ENCODE measurements around the gene GEMIN7.

The GEMIN7 gene

DNA sequence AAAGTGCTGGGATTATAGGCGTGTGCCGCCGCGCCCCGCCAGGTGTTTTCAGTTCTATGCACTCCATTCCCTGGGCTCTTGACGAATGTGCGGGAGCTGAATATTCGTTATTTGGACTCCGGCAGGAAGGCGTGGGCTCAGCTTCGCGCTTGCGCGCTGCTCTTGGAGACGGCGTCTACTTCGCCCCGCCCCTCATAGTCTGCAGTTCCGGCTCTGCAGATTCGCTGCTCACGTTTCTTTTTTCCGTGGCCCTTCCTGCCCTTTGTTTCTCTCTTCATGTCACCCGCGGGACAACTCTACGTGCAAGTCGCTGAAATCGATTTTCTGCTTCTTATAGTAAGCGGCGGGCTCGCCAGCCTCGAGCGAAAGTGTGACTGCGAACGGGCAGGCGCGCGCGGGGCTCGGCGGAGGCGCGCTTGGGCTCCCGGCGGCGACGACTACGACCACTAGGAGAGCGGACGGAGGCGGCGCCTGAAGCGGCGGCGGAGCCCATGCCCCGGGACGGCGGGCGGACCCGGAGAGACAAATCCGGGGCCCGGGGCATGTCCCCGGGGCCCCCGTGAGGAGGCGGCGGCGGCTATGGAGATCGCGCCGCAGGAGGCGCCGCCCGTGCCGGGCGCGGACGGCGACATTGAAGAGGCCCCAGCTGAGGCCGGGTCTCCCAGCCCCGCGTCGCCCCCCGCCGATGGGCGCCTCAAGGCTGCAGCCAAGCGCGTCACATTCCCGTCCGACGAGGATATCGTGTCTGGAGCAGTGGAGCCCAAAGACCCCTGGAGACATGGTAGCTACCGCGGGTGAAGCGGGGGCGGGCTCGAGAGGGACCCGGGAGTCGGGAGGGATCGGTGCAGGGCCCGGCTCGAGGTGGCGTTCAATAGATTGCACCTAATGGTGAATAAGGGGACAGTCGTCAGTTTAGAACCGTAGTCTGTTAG, 14.0 kb downstream of the GEMIN7 start, which contains the start of gene PPP1R37:
Gene PPP1R37 (plus strand): TSS at position 433 of the 932 bp plus-strand sequence. CDS start 147 bp downstream, at position 580.
- Histone ChIP-seq H3K36me3 (peaks cover 0 to 5% (median 0%) of the 10 kb centered on the region in 3 donors), H3K9me3 (no peaks in the 10 kb centered on the region), H3K27ac (peak within 1 kb of the TSS; percentile 77 to 84), H3K4me3 (peak within 1 kb of the TSS; percentile 80 to 83), H3K27me3 (no peaks in the 10 kb centered on the region), H3K4me1 (peaks cover 0 to 55% (median 39%) of the 10 kb centered on the region in 4 donors)
- TF ChIP-seq, protein P1, sequence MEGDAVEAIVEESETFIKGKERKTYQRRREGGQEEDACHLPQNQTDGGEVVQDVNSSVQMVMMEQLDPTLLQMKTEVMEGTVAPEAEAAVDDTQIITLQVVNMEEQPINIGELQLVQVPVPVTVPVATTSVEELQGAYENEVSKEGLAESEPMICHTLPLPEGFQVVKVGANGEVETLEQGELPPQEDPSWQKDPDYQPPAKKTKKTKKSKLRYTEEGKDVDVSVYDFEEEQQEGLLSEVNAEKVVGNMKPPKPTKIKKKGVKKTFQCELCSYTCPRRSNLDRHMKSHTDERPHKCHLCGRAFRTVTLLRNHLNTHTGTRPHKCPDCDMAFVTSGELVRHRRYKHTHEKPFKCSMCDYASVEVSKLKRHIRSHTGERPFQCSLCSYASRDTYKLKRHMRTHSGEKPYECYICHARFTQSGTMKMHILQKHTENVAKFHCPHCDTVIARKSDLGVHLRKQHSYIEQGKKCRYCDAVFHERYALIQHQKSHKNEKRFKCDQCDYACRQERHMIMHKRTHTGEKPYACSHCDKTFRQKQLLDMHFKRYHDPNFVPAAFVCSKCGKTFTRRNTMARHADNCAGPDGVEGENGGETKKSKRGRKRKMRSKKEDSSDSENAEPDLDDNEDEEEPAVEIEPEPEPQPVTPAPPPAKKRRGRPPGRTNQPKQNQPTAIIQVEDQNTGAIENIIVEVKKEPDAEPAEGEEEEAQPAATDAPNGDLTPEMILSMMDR (IDR thresholded peaks at IDR 0.05) = peak; percentile 39 to 47
- intact Hi-C loops (cut with DNase I; ENCODE audit: low total_unique reads) = no loop called here
- peak; percentile 93 to 95 for DNase-seq

DNA sequence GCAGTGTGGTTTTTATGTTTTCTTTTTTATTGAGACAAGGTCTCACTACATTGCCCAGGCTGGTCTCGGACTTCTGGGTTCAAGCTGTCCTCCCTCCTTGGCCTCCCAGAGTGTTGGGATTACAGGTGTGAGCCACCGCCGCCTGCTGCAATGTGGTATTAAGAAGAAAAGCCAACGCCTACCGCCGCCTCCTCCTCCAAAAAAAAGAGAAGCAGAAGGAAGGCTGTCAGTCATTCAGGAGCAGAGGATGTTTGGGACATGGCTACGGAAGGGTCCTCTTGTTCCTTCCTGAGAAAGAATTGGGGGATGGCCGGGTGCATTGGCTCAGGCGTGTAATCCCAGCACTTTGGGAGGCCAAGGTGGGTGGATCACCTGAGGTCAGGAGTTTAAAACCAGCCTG, 15.1 kb downstream of the GEMIN7 start:
- Histone ChIP-seq H3K27ac (no peak overlapping the region), H3K36me3 (no peaks in the 10 kb centered on the region), H3K4me3 (peak overlapping the region; percentile 80 to 83), H3K4me1 (peaks cover 0 to 66% (median 43%) of the 10 kb centered on the region in 4 donors), H3K27me3 (no peaks in the 10 kb centered on the region), H3K9me3 (no peaks in the 10 kb centered on the region)
- TF ChIP-seq, protein P1 (IDR thresholded peaks at IDR 0.05) = no peak
- intact Hi-C loops (cut with DNase I; ENCODE audit: low total_unique reads) = no loop called here
- no peak for DNase-seq

DNA sequence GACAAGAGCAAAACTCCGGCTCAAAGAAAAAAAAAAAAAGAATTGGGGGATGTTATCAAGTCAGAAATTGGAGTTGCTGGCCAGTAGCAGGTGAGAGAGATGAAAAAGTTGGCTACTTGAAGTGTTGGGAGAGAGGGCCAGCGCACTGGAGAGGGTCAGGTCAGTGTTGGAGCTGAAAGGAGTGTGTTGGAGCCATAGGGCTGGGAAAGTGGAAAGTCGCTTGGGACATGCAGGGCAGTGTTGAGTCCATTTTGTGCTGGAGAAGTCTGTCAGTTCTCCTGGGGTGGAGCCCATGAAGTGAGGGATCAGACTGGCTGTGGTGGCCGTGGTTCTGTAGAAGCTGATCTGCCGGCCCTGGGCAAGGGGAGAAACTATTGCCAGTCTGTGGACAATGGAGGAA, 15.6 kb downstream of the GEMIN7 start:
- intact Hi-C loops (cut with DNase I; ENCODE audit: low total_unique reads) = no loop called here
- no peaks in the 10 kb centered on the region for H3K9me3 ChIP-seq
- no peaks in the 10 kb centered on the region for H3K36me3 ChIP-seq
- TF ChIP-seq, protein P1 (IDR thresholded peaks at IDR 0.05) = no peak
- H3K4me1 ChIP-seq = peaks cover 0 to 70% (median 43%) of the 10 kb centered on the region in 4 donors
- H3K27ac ChIP-seq = no peak overlapping the region
- no peaks in the 10 kb centered on the region for H3K27me3 ChIP-seq
- DNase-seq = no peak
- no peak overlapping the region for H3K4me3 ChIP-seq

DNA sequence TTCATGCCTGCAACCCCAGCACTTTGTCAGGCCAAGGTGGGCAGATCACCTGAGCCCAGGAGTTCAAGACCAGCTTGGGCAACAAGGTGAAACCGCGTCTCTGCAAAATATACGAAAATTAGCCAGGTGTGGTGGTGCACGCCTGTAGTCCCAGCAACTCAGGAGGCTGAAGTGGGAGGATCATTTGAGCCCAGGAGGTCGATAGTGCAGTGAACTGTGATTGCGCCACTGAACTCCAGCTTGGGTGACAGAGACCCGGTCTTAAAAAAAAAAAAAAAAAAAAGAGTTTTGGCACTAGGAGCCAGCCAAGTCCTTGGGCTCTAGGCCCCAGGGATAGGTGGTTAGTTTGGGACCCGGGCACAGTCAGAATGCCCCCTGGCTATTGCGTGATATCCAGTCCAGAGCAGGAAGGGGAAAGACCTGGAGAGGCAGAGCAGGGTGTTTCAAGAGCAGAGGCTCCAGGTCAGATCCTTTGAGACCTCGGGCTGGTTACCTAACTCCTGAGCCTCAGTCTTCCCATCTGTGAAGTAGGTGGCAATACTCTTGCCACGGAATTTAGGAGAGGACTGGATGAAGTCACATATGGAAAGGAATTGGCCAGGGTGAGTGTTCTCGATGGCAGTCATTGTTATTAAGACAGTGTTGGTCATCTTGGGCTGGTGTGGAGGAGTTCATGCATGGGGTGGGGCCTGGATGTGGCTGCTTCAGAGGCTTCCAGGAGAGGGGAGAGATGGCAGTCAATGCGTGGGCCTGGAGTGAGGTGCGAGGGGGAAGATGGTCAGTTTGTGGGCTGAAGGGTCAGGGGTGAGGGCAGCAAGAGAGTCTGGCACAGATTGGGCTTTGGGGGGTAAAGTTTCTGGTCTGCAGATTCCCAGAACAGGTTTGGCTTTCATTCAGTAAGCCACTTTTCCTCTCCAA, 16.7 kb downstream of the GEMIN7 start:
- intact Hi-C loops (cut with DNase I; ENCODE audit: low total_unique reads) = no loop called here
- Histone ChIP-seq H3K36me3 (no peaks in the 10 kb centered on the region), H3K4me3 (no peak overlapping the region), H3K27me3 (no peaks in the 10 kb centered on the region), H3K9me3 (no peaks in the 10 kb centered on the region), H3K4me1 (peaks cover 0 to 66% (median 41%) of the 10 kb centered on the region in 4 donors), H3K27ac (no peak overlapping the region)
- no peak for DNase-seq
- TF ChIP-seq, protein P1 (IDR thresholded peaks at IDR 0.05) = no peak

DNA sequence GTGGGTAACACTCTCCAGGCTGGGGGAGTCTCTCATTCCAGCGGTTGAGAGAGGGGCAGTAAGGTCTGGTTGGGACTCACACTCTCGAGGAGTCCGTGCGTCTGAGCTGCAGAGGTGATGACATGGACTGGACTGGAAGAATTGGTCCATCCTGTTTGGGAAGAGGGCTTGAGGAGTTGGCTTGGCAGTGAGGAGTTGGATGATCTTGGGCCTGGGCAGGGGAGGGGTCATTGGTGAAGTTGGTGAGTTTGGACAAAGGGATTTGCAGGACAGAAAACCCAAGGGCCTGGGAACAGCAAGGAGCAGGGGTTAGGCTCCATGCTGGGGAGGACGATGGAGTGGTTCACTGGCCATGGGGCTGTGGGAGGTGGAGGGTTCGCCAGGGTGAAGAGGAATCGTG, 17.6 kb downstream of the GEMIN7 start:
- TF ChIP-seq, protein P1 (IDR thresholded peaks at IDR 0.05) = no peak
- Histone ChIP-seq H3K36me3 (no peaks in the 10 kb centered on the region), H3K27ac (no peak overlapping the region), H3K4me1 (peaks cover 0 to 64% (median 36%) of the 10 kb centered on the region in 4 donors), H3K27me3 (no peaks in the 10 kb centered on the region), H3K4me3 (no peak overlapping the region), H3K9me3 (no peaks in the 10 kb centered on the region)
- intact Hi-C loops (cut with DNase I; ENCODE audit: low total_unique reads) = no loop called here
- no peak for DNase-seq
